ENCODE results near the gene TRIM66.

TRIM66 gene

DNA sequence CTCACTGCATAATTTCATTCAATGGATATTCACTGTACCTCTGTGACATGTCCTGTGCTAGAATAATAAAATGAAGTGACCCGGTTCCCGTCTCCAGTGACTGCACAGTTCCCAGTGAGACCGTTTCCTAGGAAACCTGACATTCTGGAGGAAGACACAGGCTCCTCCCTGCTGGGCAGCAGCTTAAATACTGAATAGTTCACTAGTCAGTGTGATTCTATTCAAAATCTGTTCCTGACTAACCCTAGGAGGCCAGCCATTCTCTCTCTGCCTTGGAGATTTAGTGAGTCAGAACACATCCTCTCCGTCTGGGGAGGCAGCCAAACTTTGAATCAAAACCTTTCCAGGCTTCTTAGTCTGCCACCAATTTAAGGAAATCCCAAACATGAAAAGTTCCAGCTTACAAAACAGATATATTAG lies 11.3 kb downstream of the TRIM66 start:
- no peak for TF ChIP-seq TAF1 (IDR thresholded peaks at IDR 0.05; ENCODE audit: borderline replicate concordance, insufficient read depth, low read length)
- TF ChIP-seq, protein P1, sequence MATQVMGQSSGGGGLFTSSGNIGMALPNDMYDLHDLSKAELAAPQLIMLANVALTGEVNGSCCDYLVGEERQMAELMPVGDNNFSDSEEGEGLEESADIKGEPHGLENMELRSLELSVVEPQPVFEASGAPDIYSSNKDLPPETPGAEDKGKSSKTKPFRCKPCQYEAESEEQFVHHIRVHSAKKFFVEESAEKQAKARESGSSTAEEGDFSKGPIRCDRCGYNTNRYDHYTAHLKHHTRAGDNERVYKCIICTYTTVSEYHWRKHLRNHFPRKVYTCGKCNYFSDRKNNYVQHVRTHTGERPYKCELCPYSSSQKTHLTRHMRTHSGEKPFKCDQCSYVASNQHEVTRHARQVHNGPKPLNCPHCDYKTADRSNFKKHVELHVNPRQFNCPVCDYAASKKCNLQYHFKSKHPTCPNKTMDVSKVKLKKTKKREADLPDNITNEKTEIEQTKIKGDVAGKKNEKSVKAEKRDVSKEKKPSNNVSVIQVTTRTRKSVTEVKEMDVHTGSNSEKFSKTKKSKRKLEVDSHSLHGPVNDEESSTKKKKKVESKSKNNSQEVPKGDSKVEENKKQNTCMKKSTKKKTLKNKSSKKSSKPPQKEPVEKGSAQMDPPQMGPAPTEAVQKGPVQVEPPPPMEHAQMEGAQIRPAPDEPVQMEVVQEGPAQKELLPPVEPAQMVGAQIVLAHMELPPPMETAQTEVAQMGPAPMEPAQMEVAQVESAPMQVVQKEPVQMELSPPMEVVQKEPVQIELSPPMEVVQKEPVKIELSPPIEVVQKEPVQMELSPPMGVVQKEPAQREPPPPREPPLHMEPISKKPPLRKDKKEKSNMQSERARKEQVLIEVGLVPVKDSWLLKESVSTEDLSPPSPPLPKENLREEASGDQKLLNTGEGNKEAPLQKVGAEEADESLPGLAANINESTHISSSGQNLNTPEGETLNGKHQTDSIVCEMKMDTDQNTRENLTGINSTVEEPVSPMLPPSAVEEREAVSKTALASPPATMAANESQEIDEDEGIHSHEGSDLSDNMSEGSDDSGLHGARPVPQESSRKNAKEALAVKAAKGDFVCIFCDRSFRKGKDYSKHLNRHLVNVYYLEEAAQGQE (IDR thresholded peaks at IDR 0.05; ENCODE audit: insufficient read depth in 1 of 2, low read depth in 2 of 2, low read length in 2 of 2), result 0 out of 4 replicates have a peak, but pooled peaks of 1 of the 2 experiments have one; percentile 9
- TF ChIP-seq POLR2AphosphoS5 (IDR thresholded peaks at IDR 0.05; ENCODE audit: low read depth, low read length), result 0 out of 2 replicates have a peak, but pooled peaks have one; percentile 29

DNA sequence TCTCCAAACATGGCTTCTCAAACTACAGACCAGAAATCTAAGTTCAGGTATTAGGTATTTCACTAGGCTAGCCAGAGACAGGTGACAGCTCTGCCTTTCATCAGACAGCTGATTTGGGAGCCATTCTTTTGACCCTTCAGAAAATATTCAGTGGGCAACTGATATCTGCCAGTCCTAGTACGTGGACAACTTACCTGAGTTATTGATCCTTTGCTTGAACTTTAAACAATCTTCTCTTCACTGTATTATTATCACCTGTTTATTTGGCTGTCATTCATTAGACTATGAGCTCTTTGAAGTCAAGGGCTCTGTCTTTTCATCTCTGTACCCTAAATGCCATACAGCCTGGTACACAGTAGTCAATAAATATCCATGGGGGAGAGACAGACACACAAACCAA lies 17.2 kb downstream of the TRIM66 start:
- TF ChIP-seq TAF1 (IDR thresholded peaks at IDR 0.05; ENCODE audit: borderline replicate concordance, insufficient read depth, low read length) (no peak), FOXP2 (optimal IDR thresholded peaks at IDR 0.05; ENCODE audit: borderline replicate concordance, extremely low read depth, extremely low read length, insufficient read depth) (no peak), POLR2AphosphoS5 (IDR thresholded peaks at IDR 0.05; ENCODE audit: low read depth, low read length) (no peak), SIN3A (IDR thresholded peaks at IDR 0.05; ENCODE audit: borderline replicate concordance, insufficient read depth, low read length) (no peak)
- TF ChIP-seq, protein P1 (IDR thresholded peaks at IDR 0.05; ENCODE audit: insufficient read depth in 1 of 2, low read depth in 2 of 2, low read length in 2 of 2), result no peak

DNA sequence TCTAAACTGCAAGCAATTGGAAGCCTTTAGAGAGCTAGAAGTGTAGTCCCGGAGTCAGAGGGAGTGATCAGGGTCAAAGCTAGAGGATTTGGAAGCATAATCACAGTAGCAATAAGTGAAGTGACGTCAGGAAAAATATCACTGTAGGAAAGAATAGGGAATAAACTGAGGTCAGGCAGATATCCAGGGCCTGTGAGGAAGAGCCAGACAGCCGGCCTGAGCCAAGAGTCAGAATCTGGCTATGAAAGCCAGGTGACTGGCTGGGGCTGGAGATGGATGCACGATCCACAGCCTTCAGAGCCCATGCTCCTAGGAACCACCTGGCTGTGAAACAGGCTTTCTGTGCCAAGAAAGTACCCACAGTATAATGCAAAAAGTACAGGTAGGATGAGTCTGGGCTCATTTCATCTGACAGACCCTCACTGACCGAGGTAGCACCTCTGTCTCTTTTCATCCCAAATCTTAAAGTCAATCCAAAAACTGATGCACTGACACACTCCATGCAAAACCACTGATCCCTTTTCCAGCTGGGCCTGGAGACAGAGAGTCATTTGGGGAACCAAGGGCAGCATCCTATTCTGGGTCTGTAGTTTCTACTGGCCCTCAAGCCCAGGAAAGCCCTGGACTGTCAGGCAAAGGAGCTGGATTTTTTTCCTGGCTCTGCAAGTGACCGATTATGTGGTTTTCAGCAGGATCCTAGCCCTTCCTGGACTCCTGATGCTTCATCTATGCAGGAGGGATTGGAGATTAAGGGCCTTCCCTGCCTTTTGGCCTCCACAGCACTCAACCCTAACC lies 21.3 kb downstream of the TRIM66 start:
- no peak for TF ChIP-seq TAF1 (IDR thresholded peaks at IDR 0.05; ENCODE audit: borderline replicate concordance, insufficient read depth, low read length)
- TF ChIP-seq, protein P1 (IDR thresholded peaks at IDR 0.05; ENCODE audit: insufficient read depth in 1 of 2, low read depth in 2 of 2, low read length in 2 of 2), result no peak
- TF ChIP-seq SIN3A (IDR thresholded peaks at IDR 0.05; ENCODE audit: borderline replicate concordance, insufficient read depth, low read length), result no peak
- no peak for TF ChIP-seq POLR2AphosphoS5 (IDR thresholded peaks at IDR 0.05; ENCODE audit: low read depth, low read length)
- TF ChIP-seq FOXP2 (optimal IDR thresholded peaks at IDR 0.05; ENCODE audit: borderline replicate concordance, extremely low read depth, extremely low read length, insufficient read depth), result no peak

DNA sequence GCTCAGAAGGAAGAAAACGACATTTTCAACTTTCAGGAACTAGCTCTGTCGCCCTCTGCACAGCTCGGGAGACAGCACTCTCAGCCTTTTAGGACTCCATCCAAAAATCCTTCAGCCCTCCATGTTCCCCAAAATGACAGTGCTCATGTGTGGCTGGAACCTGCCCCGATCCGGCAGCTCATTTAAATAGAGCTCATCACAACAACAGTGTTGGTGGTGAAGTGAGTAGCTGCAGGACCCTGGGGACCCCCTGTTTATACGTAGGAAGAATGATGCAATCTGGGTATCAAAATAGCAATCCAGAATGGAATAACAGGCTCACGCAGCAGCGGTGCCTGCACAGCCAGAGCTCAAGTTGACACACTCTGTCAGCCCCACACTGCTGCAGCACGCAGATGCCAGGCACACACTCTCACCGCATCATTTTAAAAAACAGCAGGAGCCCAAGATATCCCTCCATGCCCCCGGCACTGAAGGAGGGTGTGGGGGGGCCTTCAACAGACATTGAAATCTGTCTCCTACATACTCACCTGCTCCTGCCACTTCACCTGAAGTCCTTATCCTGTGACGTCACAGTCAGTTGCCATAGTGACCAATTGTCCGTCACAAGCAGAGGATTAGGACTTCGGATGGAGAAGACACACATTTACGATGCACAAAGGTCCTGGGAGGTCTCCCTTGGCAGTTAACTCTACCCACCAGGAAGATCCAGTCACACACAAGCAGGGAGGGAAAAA lies 24.0 kb downstream of the TRIM66 start:
- TF ChIP-seq, protein P1 (IDR thresholded peaks at IDR 0.05; ENCODE audit: insufficient read depth in 1 of 2, low read depth in 2 of 2, low read length in 2 of 2), result no peak
- TF ChIP-seq FOXP2 (optimal IDR thresholded peaks at IDR 0.05; ENCODE audit: borderline replicate concordance, extremely low read depth, extremely low read length, insufficient read depth), result peak; percentile 35
- TF ChIP-seq POLR2AphosphoS5 (IDR thresholded peaks at IDR 0.05; ENCODE audit: low read depth, low read length), result no peak
- no peak for TF ChIP-seq SIN3A (IDR thresholded peaks at IDR 0.05; ENCODE audit: borderline replicate concordance, insufficient read depth, low read length)
- no peak for TF ChIP-seq TAF1 (IDR thresholded peaks at IDR 0.05; ENCODE audit: borderline replicate concordance, insufficient read depth, low read length)
